ENCODE data around the gene DLX2. TPM values are rescaled to one million over a fixed set of nuclear protein-coding genes. Genes with fewer than 3 reads are reported as not detected.

Gene DLX2
- total and polyA plus RNA-seq, 2 of the 13 experiments (the other 11 are each of a cell fraction or from before 2014, with no cell fraction given), result 0.07 to 0.15 TPM

DNA sequence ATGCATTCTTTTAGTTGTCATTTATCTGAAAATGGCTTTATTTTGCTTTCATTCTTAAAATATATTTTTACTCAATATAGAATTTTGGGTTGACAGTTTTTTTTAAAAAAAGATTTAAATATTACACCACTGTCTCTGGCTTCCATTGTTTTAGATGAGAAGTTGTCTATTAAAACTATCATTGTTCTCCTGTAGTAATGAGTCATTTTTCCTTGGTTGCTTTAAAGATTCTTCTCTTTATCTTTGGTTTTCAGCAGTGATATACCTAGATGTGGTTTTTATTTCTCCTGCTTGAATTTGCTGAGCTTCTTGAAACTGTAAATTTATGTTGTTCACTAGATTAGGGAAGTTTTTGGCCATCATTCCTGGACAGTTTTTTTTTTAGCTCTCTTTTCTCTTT lies 26.7 kb upstream of the DLX2 start (continued):
- TF ChIP-seq, protein P1, sequence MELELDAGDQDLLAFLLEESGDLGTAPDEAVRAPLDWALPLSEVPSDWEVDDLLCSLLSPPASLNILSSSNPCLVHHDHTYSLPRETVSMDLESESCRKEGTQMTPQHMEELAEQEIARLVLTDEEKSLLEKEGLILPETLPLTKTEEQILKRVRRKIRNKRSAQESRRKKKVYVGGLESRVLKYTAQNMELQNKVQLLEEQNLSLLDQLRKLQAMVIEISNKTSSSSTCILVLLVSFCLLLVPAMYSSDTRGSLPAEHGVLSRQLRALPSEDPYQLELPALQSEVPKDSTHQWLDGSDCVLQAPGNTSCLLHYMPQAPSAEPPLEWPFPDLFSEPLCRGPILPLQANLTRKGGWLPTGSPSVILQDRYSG (CRISPR knock-in tag; IDR thresholded peaks at IDR 0.05), result no peak
- TF ChIP-seq, protein P2, sequence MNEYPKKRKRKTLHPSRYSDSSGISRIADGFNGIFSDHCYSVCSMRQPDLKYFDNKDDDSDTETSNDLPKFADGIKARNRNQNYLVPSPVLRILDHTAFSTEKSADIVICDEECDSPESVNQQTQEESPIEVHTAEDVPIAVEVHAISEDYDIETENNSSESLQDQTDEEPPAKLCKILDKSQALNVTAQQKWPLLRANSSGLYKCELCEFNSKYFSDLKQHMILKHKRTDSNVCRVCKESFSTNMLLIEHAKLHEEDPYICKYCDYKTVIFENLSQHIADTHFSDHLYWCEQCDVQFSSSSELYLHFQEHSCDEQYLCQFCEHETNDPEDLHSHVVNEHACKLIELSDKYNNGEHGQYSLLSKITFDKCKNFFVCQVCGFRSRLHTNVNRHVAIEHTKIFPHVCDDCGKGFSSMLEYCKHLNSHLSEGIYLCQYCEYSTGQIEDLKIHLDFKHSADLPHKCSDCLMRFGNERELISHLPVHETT (CRISPR knock-in tag; conservative IDR thresholded peaks at IDR 0.05), result no peak
- TF ChIP-seq NBN (conservative IDR thresholded peaks at IDR 0.05), result no peak

DNA sequence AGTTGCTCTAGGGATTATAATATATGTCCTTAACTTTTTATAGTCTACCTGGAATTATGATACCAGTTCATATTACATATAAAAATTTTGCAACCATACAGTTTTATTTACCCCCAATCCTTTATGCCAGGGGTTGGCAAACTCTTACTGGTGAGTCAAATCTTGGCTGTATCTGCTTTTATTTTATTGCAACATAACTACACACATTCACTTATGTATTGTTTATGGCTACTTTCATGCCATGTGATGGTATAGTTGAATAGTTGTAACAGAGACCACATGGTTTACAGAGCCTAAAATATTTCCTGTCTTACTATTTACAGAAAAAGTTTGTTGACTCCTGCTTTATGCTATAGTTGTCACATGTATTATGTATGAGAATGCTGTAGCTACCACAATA lies 25.8 kb upstream of the DLX2 start:
- no TSS peak for BruUV-seq (replicated peaks)
- Histone ChIP-seq H3K9ac (ENCODE audit: insufficient read depth, low read depth, low read length) (no peak overlapping the region), H3K9me3 (ENCODE audit: low read length) (no peaks in the 10 kb centered on the region), H2AFZ (ENCODE audit: low read length) (no peak overlapping the region), H3K27ac (ENCODE audit: extremely low read length, insufficient read depth, low read length) (no peak overlapping the region), H3K36me3 (replicated peaks in 1 of 2; ENCODE audit: control insufficient read depth in 1 of 2, insufficient read depth in 2 of 2, low read length in 2 of 2) (no peaks in the 10 kb centered on the region), H3K4me3 (replicated peaks in 1 of 3; ENCODE audit: insufficient read depth in 1 of 3, low read depth in 2 of 3, low read length in 3 of 3) (no peak overlapping the region), H3K27me3 (ENCODE audit: control insufficient read depth in 1 of 2, insufficient read depth in 2 of 2, low read length in 2 of 2) (no peaks in the 10 kb centered on the region; a peak in 1 of 5 replicates), H4K20me1 (ENCODE audit: insufficient read depth, low read length) (no peaks in the 10 kb centered on the region), H3K79me2 (ENCODE audit: insufficient read depth, low read length) (no peaks in the 10 kb centered on the region), H3K4me1 (ENCODE audit: insufficient read depth, low read length) (no peaks in the 10 kb centered on the region), H3K4me2 (ENCODE audit: low read depth, low read length) (no peak overlapping the region)
- FAIRE-seq (no peak), ATAC-seq (no peak), DNase-seq (ENCODE audit: low spot score) (no peak)
- CTCF ChIA-PET (ENCODE audit: low intra/inter-chr PET ratio, low total read pairs), result interaction anchor here (1.7 kb wide), 1 partner anchor 425 kb away, joined by 11 read pairs; no protein-coding TSS in a partner anchor
- in situ Hi-C loops (cut with HindIII; ENCODE audit: extremely low pct_ligation_motif_present, low pct_unique_long_range_greater_than_20kb), result no loop called here
- POLR2A ChIA-PET, result no interaction called here
- TF ChIP-seq ATF7 (IDR thresholded peaks at IDR 0.05) (no peak), ATF7 (CRISPR knock-in tag; IDR thresholded peaks at IDR 0.05) (no peak), MAF1 (CRISPR knock-in tag; IDR thresholded peaks at IDR 0.05; ENCODE audit: borderline replicate concordance) (no peak), ZNF713 (CRISPR knock-in tag; IDR thresholded peaks at IDR 0.05) (no peak), DNMT3B (CRISPR knock-in tag; conservative IDR thresholded peaks at IDR 0.05) (no peak), TBL1XR1 (IDR thresholded peaks at IDR 0.05; ENCODE audit: borderline replicate concordance, low read length, partially characterized antibody) (no peak), ZNF20 (CRISPR knock-in tag; IDR thresholded peaks at IDR 0.05) (no peak), MIXL1 (CRISPR knock-in tag; IDR thresholded peaks at IDR 0.05) (no peak), ZNF33B (CRISPR knock-in tag; IDR thresholded peaks at IDR 0.05) (no peak), CREB1 (IDR thresholded peaks at IDR 0.05) (no peak), CREB1 (CRISPR knock-in tag; IDR thresholded peaks at IDR 0.05) (no peak), ZFP37 (CRISPR knock-in tag; IDR thresholded peaks at IDR 0.05; ENCODE audit: borderline replicate concordance) (no peak), NR2F1 (CRISPR knock-in tag; IDR thresholded peaks at IDR 0.05) (no peak), KDM4B (CRISPR knock-in tag; IDR thresholded peaks at IDR 0.05) (no peak), RFX1 (IDR thresholded peaks at IDR 0.05) (no peak), TSC22D2 (CRISPR knock-in tag; IDR thresholded peaks at IDR 0.05; ENCODE audit: borderline replicate concordance) (no peak)
- TF ChIP-seq, protein P3, sequence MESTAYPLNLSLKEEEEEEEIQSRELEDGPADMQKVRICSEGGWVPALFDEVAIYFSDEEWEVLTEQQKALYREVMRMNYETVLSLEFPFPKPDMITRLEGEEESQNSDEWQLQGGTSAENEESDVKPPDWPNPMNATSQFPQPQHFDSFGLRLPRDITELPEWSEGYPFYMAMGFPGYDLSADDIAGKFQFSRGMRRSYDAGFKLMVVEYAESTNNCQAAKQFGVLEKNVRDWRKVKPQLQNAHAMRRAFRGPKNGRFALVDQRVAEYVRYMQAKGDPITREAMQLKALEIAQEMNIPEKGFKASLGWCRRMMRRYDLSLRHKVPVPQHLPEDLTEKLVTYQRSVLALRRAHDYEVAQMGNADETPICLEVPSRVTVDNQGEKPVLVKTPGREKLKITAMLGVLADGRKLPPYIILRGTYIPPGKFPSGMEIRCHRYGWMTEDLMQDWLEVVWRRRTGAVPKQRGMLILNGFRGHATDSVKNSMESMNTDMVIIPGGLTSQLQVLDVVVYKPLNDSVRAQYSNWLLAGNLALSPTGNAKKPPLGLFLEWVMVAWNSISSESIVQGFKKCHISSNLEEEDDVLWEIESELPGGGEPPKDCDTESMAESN (CRISPR knock-in tag; conservative IDR thresholded peaks at IDR 0.05), result no peak
- TF ChIP-seq, protein P4, sequence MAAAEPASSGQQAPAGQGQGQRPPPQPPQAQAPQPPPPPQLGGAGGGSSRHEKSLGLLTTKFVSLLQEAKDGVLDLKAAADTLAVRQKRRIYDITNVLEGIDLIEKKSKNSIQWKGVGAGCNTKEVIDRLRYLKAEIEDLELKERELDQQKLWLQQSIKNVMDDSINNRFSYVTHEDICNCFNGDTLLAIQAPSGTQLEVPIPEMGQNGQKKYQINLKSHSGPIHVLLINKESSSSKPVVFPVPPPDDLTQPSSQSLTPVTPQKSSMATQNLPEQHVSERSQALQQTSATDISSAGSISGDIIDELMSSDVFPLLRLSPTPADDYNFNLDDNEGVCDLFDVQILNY (CRISPR knock-in tag; conservative IDR thresholded peaks at IDR 0.05), result no peak
- intact Hi-C loops (cut with micrococcal nuclease; ENCODE audit: unreplicated experiment), result loop anchor here (5.0 kb wide), 1 partner anchor 556 kb away; no protein-coding TSS in a partner anchor
